MM.1S (cell line): ENCODE data around the gene PLXNA2.

ENCODE experiments used
- DNase-seq: peaks from one replicate; pipeline ENCODE4 v3.0.0-alpha.2; 2015
- H2AFZ ChIP-seq: fragments of 300-600 bp; sonication (generic); 2 replicates; pipeline ENCODE4 v1.6.0; 2016; ENCODE audit warnings: antibody characterized with exemption, low read length
- H3F3A ChIP-seq: fragments of 300-600 bp; sonication (generic); 2 replicates; pipeline ENCODE4 v1.6.1; 2016; ENCODE audit warnings: mild to moderate bottlenecking, antibody characterized with exemption, low read length, moderate library complexity, mixed read lengths; ENCODE audit not compliant: insufficient read depth
- H3K27ac ChIP-seq: fragments of 300-600 bp; sonication (generic); 2 replicates; pipeline ENCODE4 v1.5.1; 2016; ENCODE audit warnings: mild to moderate bottlenecking, low read length
- H3K27me3 ChIP-seq: fragments of 300-600 bp; sonication (generic); replicated peaks from 2 replicates; pipeline ENCODE4 v1.6.0; 2016; ENCODE audit warnings: low read length; ENCODE audit not compliant: insufficient read depth
- H3K36me3 ChIP-seq: fragments of 300-600 bp; sonication (generic); replicated peaks from 2 replicates; pipeline ENCODE4 v1.6.1; 2016; ENCODE audit warnings: mild to moderate bottlenecking, low read length, mixed read lengths; ENCODE audit not compliant: insufficient read depth
- H3K4me1 ChIP-seq: fragments of 300-600 bp; sonication (generic); 2 replicates; pipeline ENCODE4 v1.6.1; 2016; ENCODE audit warnings: low read length, mixed read lengths
- H3K4me2 ChIP-seq: fragments of 300-600 bp; sonication (generic); 2 replicates; pipeline ENCODE4 v1.6.0; 2016; ENCODE audit warnings: low read depth, low read length
- H3K4me3 ChIP-seq: fragments of 300-600 bp; sonication (generic); 2 replicates; pipeline ENCODE4 v1.5.1; 2016; ENCODE audit warnings: low read length, mixed read lengths
- H3K79me2 ChIP-seq: fragments of 300-600 bp; sonication (generic); 2 replicates; pipeline ENCODE4 v1.6.1; 2016; ENCODE audit warnings: mixed run types, low read length, mixed read lengths
- H3K9ac ChIP-seq: fragments of 300-600 bp; sonication (generic); 2 replicates; pipeline ENCODE4 v1.6.1; 2016; ENCODE audit warnings: low read length, mixed read lengths
- H3K9me2 ChIP-seq: fragments of 300-600 bp; sonication (generic); replicated peaks from 2 replicates; pipeline ENCODE4 v1.6.1; 2016; ENCODE audit warnings: mild to moderate bottlenecking, low read length, mixed read lengths; ENCODE audit not compliant: insufficient read depth
- H3K9me3 ChIP-seq: fragments of 300-600 bp; sonication (generic); replicated peaks from 2 replicates; pipeline ENCODE4 v1.6.1; 2016; ENCODE audit warnings: mild to moderate bottlenecking, low read length, mixed read lengths; ENCODE audit not compliant: insufficient read depth
- H4K20me1 ChIP-seq: fragments of 300-600 bp; sonication (generic); 2 replicates; pipeline ENCODE4 v1.6.1; 2016; ENCODE audit warnings: mild to moderate bottlenecking, low read length, moderate library complexity, mixed read lengths; ENCODE audit not compliant: insufficient read depth
- CTCF ChIP-seq: fragments of 300-600 bp; sonication (generic); IDR thresholded peaks from 2 replicates; pipeline ENCODE4 v1.5.1; 2016; ENCODE audit warnings: antibody characterized with exemption, low read length, mixed read lengths
- EZH2 ChIP-seq: fragments of 300-600 bp; sonication (generic); optimal IDR thresholded peaks from 2 replicates; pipeline ENCODE3; 2017; ENCODE audit warnings: low read depth, mild to moderate bottlenecking, antibody characterized with exemption, low read length, mixed read lengths
- EZH2phosphoT487 ChIP-seq: fragments of 300-600 bp; sonication (generic); IDR thresholded peaks from 2 replicates; pipeline ENCODE4 v1.6.1; 2018; ENCODE audit warnings: antibody characterized with exemption, low read length

The PLXNA2 gene

GRCh38 chr1:208228026-208228425, 16.2 kb downstream of the PLXNA2 start:
- no peaks in the 10 kb centered on the region for H3K27me3 ChIP-seq
- no peak overlapping the region for H3K4me2 ChIP-seq
- no peak for DNase-seq
- H3K9me3 ChIP-seq = no peaks in the 10 kb centered on the region
- H3K9me2 ChIP-seq = no peaks in the 10 kb centered on the region
- H3F3A ChIP-seq = no peaks in the 10 kb centered on the region
- H3K36me3 ChIP-seq = no peaks in the 10 kb centered on the region
- no peak overlapping the region for H3K4me3 ChIP-seq
- no peak overlapping the region for H2AFZ ChIP-seq
- no peaks in the 10 kb centered on the region for H3K79me2 ChIP-seq
- no peaks in the 10 kb centered on the region for H4K20me1 ChIP-seq
- TF ChIP-seq CTCF (no peak), EZH2 (no peak), EZH2phosphoT487 (no peak)
- H3K27ac ChIP-seq = no peak overlapping the region
- no peak overlapping the region for H3K9ac ChIP-seq
- H3K4me1 ChIP-seq = no peaks in the 10 kb centered on the region

GRCh38 chr1:208227366-208227765, 16.8 kb downstream of the PLXNA2 start:
- Histone ChIP-seq H2AFZ (no peak overlapping the region), H3K4me2 (no peak overlapping the region), H3K4me1 (no peaks in the 10 kb centered on the region), H3F3A (no peaks in the 10 kb centered on the region), H3K9ac (no peak overlapping the region), H3K27ac (no peak overlapping the region), H3K4me3 (no peak overlapping the region), H3K9me3 (no peaks in the 10 kb centered on the region), H3K9me2 (no peaks in the 10 kb centered on the region), H4K20me1 (no peaks in the 10 kb centered on the region), H3K27me3 (no peaks in the 10 kb centered on the region), H3K79me2 (no peaks in the 10 kb centered on the region), H3K36me3 (no peaks in the 10 kb centered on the region)
- DNase-seq = no peak
- TF ChIP-seq EZH2phosphoT487 (no peak), EZH2 (no peak), CTCF (no peak)

DNA sequence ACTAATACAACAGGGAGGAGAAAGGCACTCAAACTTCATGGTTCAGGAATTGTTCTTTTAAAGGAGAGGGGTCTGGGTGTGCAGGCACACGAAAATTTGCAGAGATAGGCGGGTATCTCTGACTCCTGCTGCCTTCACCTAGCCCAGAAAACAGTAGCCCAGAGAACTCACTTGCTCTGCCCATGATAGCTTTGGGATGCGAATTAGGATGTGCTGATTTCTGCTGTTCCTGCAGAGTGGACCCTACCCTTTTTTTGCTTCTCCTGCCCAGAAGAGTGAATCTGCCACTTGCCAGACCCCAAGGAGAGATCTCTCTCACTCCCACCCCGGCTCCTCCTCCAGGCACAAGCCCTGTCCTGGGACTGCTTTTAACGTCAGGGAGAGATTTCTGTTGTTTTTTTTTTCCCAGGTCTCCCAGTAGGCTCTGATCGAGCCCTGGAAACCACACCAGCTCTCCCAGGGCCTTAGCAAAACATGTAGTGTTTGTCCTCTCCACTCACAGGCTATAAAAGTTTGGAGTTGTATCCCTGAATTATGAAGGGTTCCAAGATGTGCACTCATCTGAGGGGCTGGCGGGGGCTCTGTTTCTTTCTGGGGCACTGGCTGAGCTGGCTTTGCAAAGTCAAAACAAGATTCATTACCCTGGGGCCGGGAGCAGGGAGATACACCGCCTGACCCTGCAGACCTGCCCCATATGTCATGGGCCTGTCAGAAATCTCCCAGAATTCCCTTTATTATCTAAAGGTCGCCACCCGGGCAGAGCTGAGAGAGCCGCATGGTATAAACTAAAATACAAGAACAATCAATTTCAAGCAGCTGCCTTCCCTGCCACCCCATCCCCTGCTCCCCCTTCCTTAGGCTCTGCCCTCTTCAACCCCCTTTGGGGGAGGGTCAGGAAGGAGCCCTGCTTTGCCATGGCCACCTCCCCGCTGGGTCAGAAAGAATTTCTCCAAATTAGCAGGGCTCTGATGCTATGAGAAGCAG, 17.9 kb downstream of the PLXNA2 start:
- no peak overlapping the region for H3K27ac ChIP-seq
- H3K4me3 ChIP-seq = no peak overlapping the region
- no peaks in the 10 kb centered on the region for H3K79me2 ChIP-seq
- no peaks in the 10 kb centered on the region for H3K27me3 ChIP-seq
- H3K4me1 ChIP-seq = no peaks in the 10 kb centered on the region
- H2AFZ ChIP-seq = no peak overlapping the region
- no peak overlapping the region for H3K9ac ChIP-seq
- H3K36me3 ChIP-seq = no peaks in the 10 kb centered on the region
- no peaks in the 10 kb centered on the region for H3K9me3 ChIP-seq
- no peaks in the 10 kb centered on the region for H4K20me1 ChIP-seq
- no peak overlapping the region for H3K4me2 ChIP-seq
- H3K9me2 ChIP-seq = no peaks in the 10 kb centered on the region
- no peaks in the 10 kb centered on the region for H3F3A ChIP-seq
- DNase-seq = no peak
- TF ChIP-seq CTCF (no peak), EZH2phosphoT487 (no peak), EZH2 (no peak)
